Muscle layer of duodenum (tissue), 2 donors: ENCODE data around the gene CNDP1.

Experiments used
- H3K27ac ChIP-seq: one replicate; pipeline ENCODE4 v1.7.0; 2013; ENCODE audit warnings: mild to moderate bottlenecking, low read length
- H3K27me3 ChIP-seq: one replicate; pipeline ENCODE4 v1.7.0; 2013; ENCODE audit warnings: low read depth, mild to moderate bottlenecking, control low read depth, low read length
- H3K36me3 ChIP-seq, 2 donors: one replicate each; pipeline ENCODE4 v1.7.0; 2013; ENCODE audit warnings: low read length in 2 of 2, control low read depth in 1 of 2, mild to moderate bottlenecking in 1 of 2; ENCODE audit not compliant: insufficient read depth in 2 of 2, control insufficient read depth in 1 of 2
- H3K4me1 ChIP-seq, 2 donors: one replicate each; pipeline ENCODE4 v1.7.0; 2013; ENCODE audit warnings: low read length in 2 of 2, mild to moderate bottlenecking in 2 of 2, control low read depth in 1 of 2, moderate library complexity in 1 of 2; ENCODE audit not compliant: insufficient read depth in 2 of 2, control insufficient read depth in 1 of 2
- H3K4me3 ChIP-seq, 2 donors: one replicate each; pipeline ENCODE4 v1.7.0; 2013; ENCODE audit warnings: low read length in 2 of 2, low read depth in 1 of 2, mild to moderate bottlenecking in 1 of 2
- H3K9me3 ChIP-seq, 2 donors: one replicate each; pipeline ENCODE4 v1.7.0; 2013; ENCODE audit warnings: low read length in 2 of 2, control low read depth in 1 of 2, mild to moderate bottlenecking in 1 of 2; ENCODE audit not compliant: control insufficient read depth in 1 of 2
- donor health status: healthy.

Gene CNDP1

GRCh38 chr18:74534981-74535649 is 815 bp downstream of the CNDP1 start:
- H3K27ac ChIP-seq = no peak overlapping the region
- no peaks in the 10 kb centered on the region for H3K9me3 ChIP-seq
- H3K27me3 ChIP-seq = no peaks in the 10 kb centered on the region

GRCh38 chr18:74539289-74539688 is 5.0 kb downstream of the CNDP1 start:
- peaks cover 0 to 7% of the 10 kb centered on the region in 2 donors for H3K4me1 ChIP-seq
- H3K9me3 ChIP-seq = no peaks in the 10 kb centered on the region
- no peak overlapping the region for H3K27ac ChIP-seq
- H3K4me3 ChIP-seq = no peak overlapping the region
- no peaks in the 10 kb centered on the region for H3K27me3 ChIP-seq
- H3K36me3 ChIP-seq = no peaks in the 10 kb centered on the region

More at GRCh38 chr18:74534981-74535649, 815 bp downstream of the CNDP1 start:
- Histone ChIP-seq H3K4me3 (no peak overlapping the region), H3K36me3 (no peaks in the 10 kb centered on the region), H3K4me1 (no peaks in the 10 kb centered on the region)

- no peaks in the 10 kb centered on the region for H3K36me3 ChIP-seq
- no peak overlapping the region for H3K27ac ChIP-seq
- no peak overlapping the region for H3K4me3 ChIP-seq
- peaks cover 0 to 7% of the 10 kb centered on the region in 2 donors for H3K4me1 ChIP-seq
- no peaks in the 10 kb centered on the region for H3K9me3 ChIP-seq
- no peaks in the 10 kb centered on the region for H3K27me3 ChIP-seq
Measured at GRCh38 chr18:74540652-74541421, 6.5 kb downstream of the CNDP1 start.

GRCh38 chr18:74541703-74542555 is 7.6 kb downstream of the CNDP1 start:
- no peak overlapping the region for H3K4me3 ChIP-seq

GRCh38 chr18:74544898-74545297 is 10.6 kb downstream of the CNDP1 start:
- peaks cover 2 to 5% of the 10 kb centered on the region in 2 donors for H3K9me3 ChIP-seq
- H3K4me1 ChIP-seq = peaks cover 0 to 18% of the 10 kb centered on the region in 2 donors
- no peak overlapping the region for H3K27ac ChIP-seq
- H3K27me3 ChIP-seq = no peaks in the 10 kb centered on the region
- no peak overlapping the region for H3K4me3 ChIP-seq
- H3K36me3 ChIP-seq = no peaks in the 10 kb centered on the region

More at GRCh38 chr18:74541703-74542555, 7.6 kb downstream of the CNDP1 start:
- H3K36me3 ChIP-seq = no peaks in the 10 kb centered on the region
- peaks cover 0 to 12% of the 10 kb centered on the region in 2 donors for H3K4me1 ChIP-seq
- no peak overlapping the region for H3K27ac ChIP-seq
- no peaks in the 10 kb centered on the region for H3K27me3 ChIP-seq
- H3K9me3 ChIP-seq = no peaks in the 10 kb centered on the region

GRCh38 chr18:74546007-74546406 is 11.7 kb downstream of the CNDP1 start:
- H3K27ac ChIP-seq = no peak overlapping the region
- H3K4me3 ChIP-seq = no peak overlapping the region

GRCh38 chr18:74546751-74547530 is 12.6 kb downstream of the CNDP1 start:
- Histone ChIP-seq H3K4me3 (peak overlapping the region in 1 of 2 donors; percentile 11), H3K4me1 (peaks cover 0 to 12% of the 10 kb centered on the region in 2 donors), H3K36me3 (no peaks in the 10 kb centered on the region), H3K27ac (peak overlapping the region; percentile 8), H3K9me3 (peaks cover 4 to 7% of the 10 kb centered on the region in 2 donors), H3K27me3 (no peaks in the 10 kb centered on the region)

More at GRCh38 chr18:74546007-74546406, 11.7 kb downstream of the CNDP1 start:
- Histone ChIP-seq H3K36me3 (no peaks in the 10 kb centered on the region), H3K27me3 (no peaks in the 10 kb centered on the region), H3K9me3 (peaks cover 4 to 7% of the 10 kb centered on the region in 2 donors), H3K4me1 (peaks cover 0 to 18% of the 10 kb centered on the region in 2 donors)

- Histone ChIP-seq H3K4me1 (peaks cover 0 to 11% of the 10 kb centered on the region in 2 donors), H3K36me3 (no peaks in the 10 kb centered on the region), H3K27ac (no peak overlapping the region), H3K27me3 (no peaks in the 10 kb centered on the region), H3K9me3 (peaks cover 4 to 7% of the 10 kb centered on the region in 2 donors), H3K4me3 (no peak overlapping the region)
Measured at GRCh38 chr18:74547860-74548259, 13.6 kb downstream of the CNDP1 start.

GRCh38 chr18:74549591-74550104 is 15.3 kb downstream of the CNDP1 start:
- Histone ChIP-seq H3K27me3 (no peaks in the 10 kb centered on the region), H3K4me3 (no peak overlapping the region), H3K4me1 (peaks cover 0 to 11% of the 10 kb centered on the region in 2 donors), H3K36me3 (no peaks in the 10 kb centered on the region), H3K27ac (no peak overlapping the region), H3K9me3 (peaks cover 4 to 7% of the 10 kb centered on the region in 2 donors)

- Histone ChIP-seq H3K36me3 (no peaks in the 10 kb centered on the region), H3K4me1 (peaks cover 0 to 11% of the 10 kb centered on the region in 2 donors), H3K4me3 (no peak overlapping the region), H3K9me3 (peaks cover 4 to 7% of the 10 kb centered on the region in 2 donors), H3K27ac (no peak overlapping the region), H3K27me3 (no peaks in the 10 kb centered on the region)
Measured at GRCh38 chr18:74550886-74551285, 16.6 kb downstream of the CNDP1 start.
